Right renal cortex interstitium (tissue), 3 donors: ENCODE data around the gene RGS7. TPM values are rescaled to one million over a fixed set of nuclear protein-coding genes. Genes with fewer than 3 reads are reported as not detected.
"Not testable (repeated sequence)": the region's sequence is repeated elsewhere in the genome, so short reads cannot be mapped to it uniquely, and the experiment has no call there.

Experiments
- DNase-seq, 3 donors: peaks; one replicate each; pipeline ENCODE4 v3.0.0-alpha.2; 2013; ENCODE audit warnings: low read depth in 3 of 3, low spot score in 2 of 3
- polyA plus RNA-seq, 3 donors: library from polyadenylated mRNA; unstranded; fragments of 120-200 nt; gene quantifications; one replicate each; pipeline ENCODE4 v1.2.1, GENCODE V29; 2013; ENCODE audit not compliant: insufficient read length in 3 of 3

RGS7 gene
- polyA plus RNA-seq, 3 donors: 6.3 to 7.7 (median 6.4) TPM

DNA sequence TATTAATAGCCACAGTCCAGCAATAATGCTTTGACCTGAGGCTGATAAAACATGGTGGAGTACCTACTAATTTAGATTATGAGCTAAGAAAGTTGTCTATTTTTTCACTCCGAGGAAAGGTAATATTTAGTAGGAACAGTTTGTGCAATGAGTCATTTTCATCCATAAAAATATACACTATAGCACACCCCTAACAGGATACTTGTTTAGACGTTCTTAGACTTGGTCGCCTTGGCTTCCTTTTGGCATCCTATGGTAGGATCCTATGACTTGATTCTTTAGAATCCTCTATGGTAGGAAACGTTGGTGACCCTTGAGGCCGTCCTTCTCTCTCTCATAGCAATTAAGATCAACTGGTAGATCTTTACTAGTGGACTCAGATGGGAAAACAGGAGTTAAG is 81.8 kb downstream of the RGS7 start:
- no peak for DNase-seq

DNA sequence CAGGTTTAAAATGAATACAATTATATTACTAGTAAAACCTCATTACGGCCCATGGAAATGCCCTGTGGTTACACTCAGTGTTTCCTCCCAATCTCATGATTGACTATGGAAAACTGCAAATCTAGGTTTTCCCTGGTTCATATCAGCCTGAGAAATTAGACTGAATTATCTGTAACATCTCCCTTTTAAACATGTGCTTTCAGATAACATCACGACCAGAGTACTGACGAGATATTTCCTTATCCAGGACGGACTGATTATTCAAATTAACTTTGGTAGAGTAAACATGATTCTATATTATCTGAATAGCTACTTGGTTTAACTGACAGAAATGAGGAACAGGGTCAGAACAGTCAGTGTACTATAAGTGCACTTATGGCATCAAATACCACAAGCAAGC is 82.3 kb downstream of the RGS7 start:
- no peak for DNase-seq

- no peak for DNase-seq
Observed at GRCh38 chr1:241272828-241273227, 84.2 kb downstream of the RGS7 start.

GRCh38 chr1:241271427-241271826 is 85.6 kb downstream of the RGS7 start:
- no peak for DNase-seq

DNA sequence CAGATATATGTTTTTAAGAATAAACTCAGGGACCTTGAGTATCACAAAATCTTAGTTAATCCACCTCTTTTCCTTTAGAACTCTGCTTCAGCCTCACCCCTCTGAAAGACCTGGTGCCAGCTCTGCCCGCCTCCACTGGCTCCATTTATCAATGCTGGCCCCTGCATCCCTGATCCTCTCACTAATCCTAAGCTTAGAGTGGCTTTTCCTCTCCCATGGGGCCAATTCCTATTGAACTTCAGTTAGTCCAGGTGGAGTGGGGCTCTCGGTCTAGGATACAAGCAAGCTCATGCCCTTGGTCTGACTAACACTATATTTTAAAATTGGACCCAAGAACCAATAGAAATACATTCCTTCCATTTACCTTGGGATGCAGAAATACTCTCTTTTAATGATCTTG is 87.0 kb downstream of the RGS7 start:
- no peak for DNase-seq

- DNase-seq: no peak
Observed at GRCh38 chr1:241269116-241269515, 87.9 kb downstream of the RGS7 start.

GRCh38 chr1:241266121-241266520 is 90.9 kb downstream of the RGS7 start:
- DNase-seq: no peak

GRCh38 chr1:241265428-241265827 is 91.6 kb downstream of the RGS7 start:
- DNase-seq: no peak

DNA sequence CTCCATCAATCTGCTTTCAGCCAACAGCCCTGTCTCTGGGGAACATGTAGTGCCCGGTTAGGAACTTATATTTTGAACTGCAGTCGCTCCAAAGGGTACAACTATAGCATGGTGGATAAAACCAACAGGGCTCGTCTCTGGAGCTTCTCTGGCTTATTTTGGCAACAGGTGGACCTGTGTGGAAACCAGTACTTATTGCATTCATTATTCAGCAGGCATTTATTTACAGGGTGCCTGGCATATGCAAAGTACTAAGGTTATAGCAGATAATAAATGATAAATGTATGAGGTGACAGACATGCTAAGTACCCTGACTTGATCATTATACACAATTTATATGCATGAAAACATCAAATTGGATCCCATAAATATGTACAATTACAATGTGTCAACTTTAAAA is 93.7 kb downstream of the RGS7 start:
- no peak for DNase-seq

- no peak for DNase-seq
Observed at GRCh38 chr1:241253471-241253870, 103.5 kb downstream of the RGS7 start.

- DNase-seq: no peak
Observed at GRCh38 chr1:241250465-241250864, 106.5 kb downstream of the RGS7 start.

GRCh38 chr1:241240069-241240468 is 116.9 kb downstream of the RGS7 start:
- DNase-seq: no peak

DNA sequence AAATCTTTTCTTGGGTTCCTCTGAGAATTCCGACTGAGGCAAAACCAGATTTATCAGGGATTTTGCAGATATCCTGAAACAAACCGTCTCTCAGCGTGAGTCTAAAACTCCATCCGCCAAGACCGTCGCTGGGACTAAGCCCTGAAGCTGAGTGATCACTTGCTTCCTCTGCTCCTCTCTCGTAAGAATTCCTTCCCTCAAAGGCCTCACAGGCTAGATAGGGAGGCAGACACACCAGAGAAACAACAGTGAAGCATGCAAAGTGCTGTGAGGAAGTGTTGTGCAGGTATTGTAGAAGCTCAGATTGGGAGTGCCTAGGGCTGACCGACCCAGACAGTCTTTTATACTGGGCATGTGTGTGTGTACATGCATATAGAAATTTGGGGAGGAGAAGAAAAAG is 119.1 kb downstream of the RGS7 start:
- DNase-seq: no peak

GRCh38 chr1:241235256-241235897 is 121.6 kb downstream of the RGS7 start:
- peak in 1 of 3 donors; percentile 9 for DNase-seq

DNA sequence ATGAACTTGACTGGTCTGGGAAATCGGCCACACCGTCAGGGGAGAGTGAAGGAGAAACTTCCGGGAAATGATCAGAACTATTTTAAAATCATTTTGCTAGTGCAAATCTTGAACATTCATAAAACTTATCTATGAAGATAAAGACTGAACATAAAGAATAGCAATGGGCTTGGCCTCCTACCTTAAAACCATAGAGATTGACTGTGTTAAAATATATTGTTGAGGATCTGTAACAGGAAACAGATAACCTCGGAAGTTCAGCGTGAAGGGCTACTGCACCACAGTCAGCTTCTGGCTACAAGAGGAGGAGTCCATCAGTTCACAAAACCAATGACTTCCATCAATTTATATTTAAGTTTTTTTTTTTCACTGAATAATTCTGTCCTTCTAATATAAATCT is 127.3 kb downstream of the RGS7 start:
- no peak for DNase-seq

- no peak for DNase-seq
Observed at GRCh38 chr1:241229216-241229615, 127.8 kb downstream of the RGS7 start.

DNA sequence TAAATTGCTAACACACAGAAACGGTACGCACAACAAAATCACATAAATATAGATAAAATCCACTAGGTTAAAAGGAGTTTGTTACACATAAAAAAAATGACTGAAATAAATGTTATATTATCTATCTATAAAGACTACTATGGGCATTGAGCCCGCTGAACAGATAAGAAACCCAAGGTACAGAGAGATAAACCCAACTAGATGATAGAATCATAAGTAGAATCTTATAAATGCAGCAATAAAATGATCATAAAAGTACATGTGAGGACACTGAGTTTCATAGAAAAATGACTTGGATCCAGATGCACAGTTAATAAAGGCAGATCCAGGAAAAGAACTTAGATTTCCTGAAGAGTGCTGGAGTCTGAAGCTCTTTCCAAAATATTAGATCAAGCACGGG is 128.7 kb downstream of the RGS7 start:
- no peak for DNase-seq

DNA sequence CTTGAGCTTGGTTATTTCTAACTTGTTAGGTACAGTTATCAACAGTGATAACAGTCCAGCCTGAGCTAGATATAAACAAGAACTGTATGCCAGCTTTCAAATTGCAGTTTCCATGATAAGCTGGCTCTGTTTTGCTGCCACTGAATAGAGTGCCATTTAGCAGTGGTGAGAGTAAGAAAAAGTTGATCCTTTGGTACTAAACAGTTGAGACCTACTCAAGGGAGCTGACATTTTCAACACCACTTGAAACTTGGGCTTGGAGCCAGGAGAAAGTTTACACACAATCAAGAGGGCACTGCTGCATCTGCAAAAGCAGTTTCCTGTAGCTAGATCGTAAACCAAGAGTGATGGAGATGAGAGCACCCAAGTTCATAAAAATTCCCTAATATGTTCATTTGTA is 131.3 kb downstream of the RGS7 start:
- no peak for DNase-seq

GRCh38 chr1:241224189-241224588 is 132.8 kb downstream of the RGS7 start:
- not testable (repeated sequence) for DNase-seq

- DNase-seq: not testable (repeated sequence)
Observed at GRCh38 chr1:241222813-241223212, 134.2 kb downstream of the RGS7 start.

DNA sequence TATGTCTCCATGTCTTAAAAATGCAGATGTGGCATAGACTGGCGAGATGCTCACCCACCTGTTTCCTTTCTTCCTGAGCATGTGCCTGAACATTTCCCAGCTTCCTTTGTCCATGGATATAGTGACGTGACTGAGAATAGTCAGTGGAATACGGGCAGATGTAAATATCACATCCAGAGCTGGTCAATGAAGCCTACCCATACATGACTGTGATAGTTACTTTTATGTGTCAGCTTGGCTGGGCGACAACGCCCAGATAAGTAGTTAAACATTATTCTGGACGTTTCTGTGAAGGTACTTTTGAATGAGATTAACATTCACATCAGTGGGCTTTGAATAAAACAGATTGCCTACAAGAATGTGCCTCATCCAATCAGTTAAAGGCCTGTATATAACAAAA is 135.7 kb downstream of the RGS7 start:
- DNase-seq: no peak

GRCh38 chr1:241220913-241221312 is 136.1 kb downstream of the RGS7 start:
- DNase-seq: not testable (repeated sequence)

- DNase-seq: no peak
Observed at GRCh38 chr1:241219449-241219848, 137.6 kb downstream of the RGS7 start.
